NCI-H524 (cell line): ENCODE measurements around the gene GSTM5.
"Not testable (repeated sequence)": the region's sequence is repeated elsewhere in the genome, so short reads cannot be mapped to it uniquely, and the experiment has no call there.

Experiments used
- DNase-seq, 2 experiments: peaks; one replicate each; lab custom pipeline; 2025; lab: John Stamatoyannopoulos, UW

GSTM5 gene

GRCh38 chr1:109761227-109762038 is 49.4 kb downstream of the GSTM5 start:
- no peak for DNase-seq

GRCh38 chr1:109762039-109762585 is 50.1 kb downstream of the GSTM5 start:
- no peak for DNase-seq

DNA sequence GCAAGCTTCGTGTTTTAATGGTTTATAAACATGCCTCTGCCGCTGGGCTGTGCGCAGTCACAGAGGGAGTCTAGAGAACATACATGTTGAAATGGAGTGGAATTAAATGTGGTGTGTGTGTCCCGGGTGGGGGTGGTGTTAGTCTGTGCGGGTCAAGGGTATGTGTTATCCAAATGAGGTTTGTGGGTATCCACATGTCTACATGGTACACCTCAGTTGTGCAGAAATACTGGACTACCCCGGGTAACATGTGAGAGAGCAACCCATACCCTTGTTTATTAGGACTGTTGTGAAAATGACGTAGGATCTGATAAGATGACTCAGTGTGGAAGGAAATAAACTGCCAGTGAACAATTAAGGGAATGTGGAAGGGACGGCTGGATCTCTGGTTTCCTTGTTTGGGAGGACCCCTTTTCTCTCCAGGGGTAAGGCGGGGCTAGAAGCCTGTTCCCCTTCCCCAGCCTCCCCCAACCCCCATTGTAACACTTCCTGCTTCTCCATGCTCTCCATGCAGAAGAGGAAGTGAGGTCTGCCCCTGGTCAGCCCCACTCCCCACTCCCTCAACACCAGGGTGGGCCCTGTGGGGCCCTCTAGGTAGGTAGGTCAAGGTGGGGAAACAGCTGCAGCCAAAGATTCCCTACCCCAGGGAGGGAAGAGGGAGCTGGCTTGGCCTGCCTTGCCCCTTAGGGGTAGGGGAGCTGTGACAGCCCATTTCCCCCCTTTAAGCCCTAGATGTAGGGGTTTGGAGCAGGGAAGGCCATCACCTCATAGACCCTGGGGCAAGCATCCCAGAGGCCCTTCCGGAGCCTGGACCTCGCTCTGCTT is 51.0 kb downstream of the GSTM5 start:
- DNase-seq = no peak

DNA sequence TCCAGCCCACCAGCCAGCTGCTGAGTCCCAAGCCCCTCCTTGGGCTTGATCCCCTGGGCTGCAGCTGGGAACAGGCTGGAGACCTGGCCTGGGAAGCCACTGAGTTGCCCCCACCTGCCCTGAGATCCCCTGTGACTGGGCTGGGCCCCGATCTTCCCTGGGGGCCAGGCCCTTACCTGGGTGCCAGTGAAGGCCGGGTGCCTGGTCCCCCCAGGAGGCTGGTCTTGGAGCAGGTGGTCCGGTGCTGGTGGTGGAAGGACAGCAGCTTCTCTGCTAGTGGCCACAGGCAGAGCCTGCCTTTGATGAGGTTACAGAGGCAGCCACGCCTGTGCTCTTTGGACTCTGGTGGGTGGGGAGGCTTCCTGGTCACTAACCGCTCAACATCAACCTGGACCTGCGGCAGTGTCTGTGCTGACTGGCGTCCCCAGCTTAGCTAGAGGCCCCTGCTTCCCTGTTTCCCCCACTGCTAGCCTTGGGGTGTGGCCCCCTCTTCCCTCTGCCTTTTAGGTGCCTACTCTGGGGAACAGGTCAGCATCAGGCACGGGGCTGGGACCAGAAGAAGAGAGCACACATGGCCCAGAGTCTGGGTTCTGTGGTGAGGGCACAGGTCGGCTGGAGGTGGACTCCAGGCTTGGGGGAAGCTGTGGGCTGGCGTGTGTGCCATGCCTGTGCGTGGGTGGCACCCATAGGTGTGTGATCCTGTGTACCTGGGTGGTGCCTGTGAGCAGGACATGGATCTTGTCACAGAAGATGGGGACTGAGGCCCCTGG is 51.8 kb downstream of the GSTM5 start, which contains the start of gene EPS8L3:
EPS8L3 (minus strand) TSS at position 278 of the 770 bp plus-strand sequence. CDS start 2,174 bp downstream, outside the sequence.
- no peak for DNase-seq

GRCh38 chr1:109764561-109765482 is 52.8 kb downstream of the GSTM5 start:
- no peak for DNase-seq

- DNase-seq = no peak
Observed at GRCh38 chr1:109765483-109765815, 53.4 kb downstream of the GSTM5 start.

DNA sequence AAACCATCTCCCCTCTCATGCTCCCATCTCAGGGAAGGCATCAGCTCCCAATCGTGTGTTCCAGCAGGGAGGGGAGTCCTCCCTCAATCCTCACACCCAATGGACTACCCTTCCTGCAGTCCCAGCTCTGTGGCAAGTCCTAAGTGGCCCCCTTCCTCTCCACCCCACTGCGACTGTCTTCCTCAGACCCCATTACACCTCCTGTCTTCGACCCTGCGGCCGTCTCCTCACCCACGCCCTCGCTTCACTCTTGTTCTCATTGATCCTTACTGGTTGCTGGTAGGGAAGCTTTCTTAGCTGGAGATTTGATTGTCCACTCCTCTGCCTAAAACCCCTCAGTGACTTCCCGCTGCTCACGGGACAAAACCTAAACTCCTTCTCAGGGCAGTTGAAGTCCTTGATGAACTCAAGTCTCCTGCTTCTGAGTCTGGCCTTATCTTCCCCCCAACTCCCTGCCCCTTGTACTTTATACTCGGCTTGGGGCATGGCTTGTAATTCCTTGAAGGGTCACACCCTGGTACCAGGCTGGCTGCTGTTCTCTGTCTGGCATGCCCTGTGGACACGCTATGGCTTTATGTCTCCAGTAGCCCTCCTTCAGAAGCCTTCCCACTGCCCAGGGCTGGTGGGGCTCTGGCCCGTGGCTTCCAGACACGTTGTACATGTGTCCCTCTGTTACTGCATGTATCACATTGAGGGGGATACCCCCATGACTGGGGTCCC is 54.0 kb downstream of the GSTM5 start:
- no peak for DNase-seq

DNA sequence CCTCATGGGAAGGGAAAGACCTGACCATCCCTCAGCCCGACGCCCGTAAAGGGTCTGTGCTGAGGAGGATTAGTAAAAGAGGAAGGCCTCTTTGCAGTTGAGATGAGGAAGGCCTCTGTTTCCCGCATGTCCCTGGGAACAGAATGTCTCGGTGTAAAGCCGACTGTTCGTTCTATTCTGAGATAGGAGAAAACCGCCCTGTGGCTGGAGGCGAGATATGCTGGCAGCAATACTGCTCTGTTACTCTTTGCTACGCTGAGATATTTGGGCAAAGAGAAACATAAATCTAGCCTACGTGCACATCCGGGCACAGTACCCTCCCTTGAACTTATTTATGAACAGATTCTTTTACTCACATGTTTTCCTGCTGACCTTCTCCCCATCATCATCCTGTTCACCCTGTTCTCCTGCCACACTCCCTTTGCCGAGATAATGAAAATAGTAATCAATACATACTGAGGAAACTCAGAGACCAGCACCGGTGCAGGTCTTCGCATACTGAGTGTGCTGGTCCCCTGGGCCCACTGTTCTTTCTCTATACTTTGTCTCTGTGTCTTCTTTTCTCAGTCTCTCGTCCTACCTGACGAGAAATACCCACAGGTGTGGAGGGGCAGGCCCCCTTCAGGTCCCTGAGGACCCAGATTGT is 55.1 kb downstream of the GSTM5 start:
- not testable (repeated sequence) for DNase-seq
